Neural crest cell (in vitro differentiated cells): Measurements from ENCODE around the gene GPR68. TPM values are rescaled to one million over a fixed set of nuclear protein-coding genes. Genes with fewer than 3 reads are reported as not detected.

ENCODE experiments used
- DNase-seq: peaks from one replicate; pipeline ENCODE4 v3.0.0; 2021; ENCODE audit warnings: low read depth, mixed read lengths, low spot score
- H3K27ac Mint-ChIP-seq: one replicate; pipeline ENCODE4 v1.8.0; 2021; ENCODE audit warnings: mild to moderate bottlenecking, mixed read lengths; ENCODE audit not compliant: unreplicated experiment
- H3K27me3 Mint-ChIP-seq: 2 replicates; pipeline ENCODE4 v1.8.0; 2021; ENCODE audit warnings: low read depth, mild to moderate bottlenecking, mixed read lengths
- H3K36me3 Mint-ChIP-seq: 2 replicates; pipeline ENCODE4 v1.8.0; 2021; ENCODE audit warnings: low read depth, mild to moderate bottlenecking, mixed read lengths
- H3K4me1 Mint-ChIP-seq: 2 replicates; pipeline ENCODE4 v1.8.0; 2021; ENCODE audit warnings: mixed read lengths
- H3K4me3 Mint-ChIP-seq: one replicate; pipeline ENCODE4 v1.8.0; 2021; ENCODE audit warnings: mild to moderate bottlenecking, mixed read lengths
- H3K9me3 Mint-ChIP-seq: 2 replicates; pipeline ENCODE4 v1.8.0; 2021; ENCODE audit warnings: mixed read lengths
- total RNA-seq: library from RNA; stranded (reverse); gene quantifications from 2 replicates; pipeline ENCODE4 v1.2.1, GENCODE V29; 2021
- TF ChIP-seq, protein P1 (sequence below): fragments of 200-600 bp; sonication (generic); conservative IDR thresholded peaks from 2 replicates; pipeline ENCODE4 v1.5.0; 2021; ENCODE audit warnings: antibody characterized with exemption, mild to moderate bottlenecking

Gene GPR68
- total RNA-seq, 1 donor from 2014 or later = 0.14 TPM

DNA sequence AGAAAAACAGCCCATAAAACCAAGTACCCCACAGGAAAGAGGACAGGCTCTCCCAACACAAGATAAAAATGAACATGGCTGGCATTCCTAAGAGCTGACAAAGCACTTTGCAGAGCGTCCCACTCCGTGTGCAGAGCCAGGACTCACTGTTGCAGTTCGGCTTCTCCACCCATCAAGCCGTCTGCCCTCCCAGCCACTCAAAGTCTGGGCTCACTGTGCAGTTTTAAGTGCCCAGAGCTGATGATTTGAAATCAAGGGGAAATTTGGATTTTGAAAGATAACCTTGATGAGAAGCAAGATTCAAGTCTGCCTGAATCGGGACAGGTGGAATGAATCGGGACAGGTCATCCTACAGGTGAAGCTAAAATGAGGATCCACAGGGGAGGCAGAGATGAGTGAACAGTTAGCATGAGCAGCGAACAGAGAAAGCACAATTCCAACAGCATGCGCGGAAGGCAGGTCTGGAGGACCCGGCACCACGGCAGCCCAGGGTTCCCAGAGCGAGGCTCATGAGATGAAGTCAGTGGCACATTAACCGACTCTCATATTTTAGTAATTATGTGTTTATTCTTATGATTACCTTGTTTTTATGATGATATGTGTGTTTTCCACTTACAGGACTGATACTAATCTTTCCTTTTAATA is 39.8 kb upstream of the GPR68 start:
- Mint-ChIP-seq H3K4me1 (no peaks in the 10 kb centered on the region), H3K9me3 (no peaks in the 10 kb centered on the region), H3K27me3 (no peaks in the 10 kb centered on the region), H3K27ac (no peak overlapping the region), H3K36me3 (peaks cover 4% of the 10 kb centered on the region), H3K4me3 (no peak overlapping the region)
- TF ChIP-seq, protein P1, sequence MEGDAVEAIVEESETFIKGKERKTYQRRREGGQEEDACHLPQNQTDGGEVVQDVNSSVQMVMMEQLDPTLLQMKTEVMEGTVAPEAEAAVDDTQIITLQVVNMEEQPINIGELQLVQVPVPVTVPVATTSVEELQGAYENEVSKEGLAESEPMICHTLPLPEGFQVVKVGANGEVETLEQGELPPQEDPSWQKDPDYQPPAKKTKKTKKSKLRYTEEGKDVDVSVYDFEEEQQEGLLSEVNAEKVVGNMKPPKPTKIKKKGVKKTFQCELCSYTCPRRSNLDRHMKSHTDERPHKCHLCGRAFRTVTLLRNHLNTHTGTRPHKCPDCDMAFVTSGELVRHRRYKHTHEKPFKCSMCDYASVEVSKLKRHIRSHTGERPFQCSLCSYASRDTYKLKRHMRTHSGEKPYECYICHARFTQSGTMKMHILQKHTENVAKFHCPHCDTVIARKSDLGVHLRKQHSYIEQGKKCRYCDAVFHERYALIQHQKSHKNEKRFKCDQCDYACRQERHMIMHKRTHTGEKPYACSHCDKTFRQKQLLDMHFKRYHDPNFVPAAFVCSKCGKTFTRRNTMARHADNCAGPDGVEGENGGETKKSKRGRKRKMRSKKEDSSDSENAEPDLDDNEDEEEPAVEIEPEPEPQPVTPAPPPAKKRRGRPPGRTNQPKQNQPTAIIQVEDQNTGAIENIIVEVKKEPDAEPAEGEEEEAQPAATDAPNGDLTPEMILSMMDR = no peak
- DNase-seq = no peak

- Mint-ChIP-seq H3K27me3 (no peaks in the 10 kb centered on the region), H3K4me3 (no peak overlapping the region), H3K9me3 (no peaks in the 10 kb centered on the region), H3K27ac (no peak overlapping the region), H3K4me1 (no peaks in the 10 kb centered on the region), H3K36me3 (peaks cover 4% of the 10 kb centered on the region)
- TF ChIP-seq, protein P1 = no peak
- no peak for DNase-seq
Observed at GRCh38 chr14:91283666-91284065, 39.2 kb upstream of the GPR68 start.

DNA sequence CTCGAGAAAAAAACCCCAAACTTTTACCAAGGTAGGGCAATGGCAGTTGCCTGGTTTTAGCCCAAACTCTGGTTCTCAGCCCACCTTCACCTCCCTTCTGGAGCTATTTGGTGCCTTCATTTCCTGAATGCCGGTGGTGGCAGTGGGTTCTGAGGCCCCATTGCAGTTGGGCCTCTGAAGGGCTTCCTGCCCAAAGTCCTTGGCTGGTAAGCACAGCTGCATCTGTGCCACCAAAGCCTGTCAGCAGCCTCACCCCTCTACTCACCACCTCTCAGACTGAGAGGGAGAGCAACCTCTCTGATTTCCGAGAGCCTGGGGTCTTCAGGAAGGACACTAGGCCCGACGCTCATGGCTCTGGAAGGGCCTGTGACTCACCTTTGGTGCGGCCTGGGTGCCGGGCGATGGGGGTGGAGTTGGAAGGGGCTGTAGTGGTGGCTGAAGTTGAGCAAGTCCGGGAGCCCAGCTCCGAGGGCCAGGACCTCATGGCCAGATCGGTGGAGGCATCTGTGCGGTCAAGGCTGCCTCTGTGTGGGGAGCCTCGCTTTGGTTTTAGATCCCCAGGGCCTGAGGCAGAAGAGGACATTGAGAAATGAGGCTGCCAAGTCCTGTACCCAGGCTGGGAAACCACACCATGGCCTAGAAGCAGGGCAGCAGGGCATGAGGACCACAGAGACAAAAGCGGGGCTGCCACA is 38.6 kb upstream of the GPR68 start:
- no peaks in the 10 kb centered on the region for H3K27me3 Mint-ChIP-seq
- no peaks in the 10 kb centered on the region for H3K4me1 Mint-ChIP-seq
- TF ChIP-seq, protein P1 = no peak
- no peak overlapping the region for H3K4me3 Mint-ChIP-seq
- H3K9me3 Mint-ChIP-seq = no peaks in the 10 kb centered on the region
- DNase-seq = no peak
- peaks cover 4% of the 10 kb centered on the region for H3K36me3 Mint-ChIP-seq
- H3K27ac Mint-ChIP-seq = peak overlapping the region; percentile 40

DNA sequence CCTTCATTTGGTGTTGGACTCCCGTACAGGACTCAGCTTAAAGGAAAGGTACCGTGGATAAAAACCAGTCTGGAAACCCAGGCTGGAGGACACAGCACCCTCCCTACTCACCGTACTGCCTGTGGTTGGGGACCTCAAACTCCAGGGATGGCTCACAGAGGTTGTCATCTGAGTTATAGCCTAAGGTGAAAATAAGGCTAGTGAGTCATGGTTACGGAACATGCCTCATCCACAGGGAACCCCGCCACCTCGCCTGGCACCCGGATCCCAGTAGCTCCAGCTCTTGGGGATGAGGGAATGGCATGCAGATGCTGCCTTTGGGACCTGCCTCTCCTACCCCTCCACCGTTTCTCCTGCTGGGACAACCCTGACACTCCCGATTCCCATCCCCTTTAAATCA is 36.8 kb upstream of the GPR68 start:
- no peak for DNase-seq
- TF ChIP-seq, protein P1 = no peak
- Mint-ChIP-seq H3K4me1 (no peaks in the 10 kb centered on the region), H3K27ac (no peak overlapping the region), H3K9me3 (no peaks in the 10 kb centered on the region), H3K4me3 (no peak overlapping the region), H3K27me3 (no peaks in the 10 kb centered on the region), H3K36me3 (peaks cover 6% of the 10 kb centered on the region)

GRCh38 chr14:91280129-91280528 is 35.6 kb upstream of the GPR68 start:
- TF ChIP-seq, protein P1 = no peak
- peaks cover 11% of the 10 kb centered on the region for H3K36me3 Mint-ChIP-seq

More at GRCh38 chr14:91280129-91280528, 35.6 kb upstream of the GPR68 start:
- no peak for DNase-seq
- H3K27me3 Mint-ChIP-seq = no peaks in the 10 kb centered on the region
- H3K4me1 Mint-ChIP-seq = no peaks in the 10 kb centered on the region
- H3K27ac Mint-ChIP-seq = no peak overlapping the region
- H3K9me3 Mint-ChIP-seq = no peaks in the 10 kb centered on the region
- no peak overlapping the region for H3K4me3 Mint-ChIP-seq
